Skeletal muscle tissue (tissue), 4 donors: ENCODE results near the gene SEPTIN8. TPM values are rescaled to one million over a fixed set of nuclear protein-coding genes. Genes with fewer than 3 reads are reported as not detected.

Experiments used
- H3K27ac ChIP-seq: one replicate; pipeline ENCODE4 v1.7.0; 2013; ENCODE audit warnings: mild to moderate bottlenecking, low read depth, low read length, inconsistent platforms
- H3K27me3 ChIP-seq, 3 donors: one replicate each; pipeline ENCODE4 v1.7.0; 2013; ENCODE audit warnings: low read length in 3 of 3; ENCODE audit not compliant: control insufficient read depth in 3 of 3, insufficient read depth in 3 of 3
- H3K36me3 ChIP-seq, 3 donors: one replicate each; pipeline ENCODE4 v1.7.0; 2013; ENCODE audit warnings: low read length in 3 of 3; ENCODE audit not compliant: control insufficient read depth in 3 of 3, insufficient read depth in 3 of 3
- H3K4me1 ChIP-seq, 3 donors: one replicate each; pipeline ENCODE4 v1.7.0; 2013; ENCODE audit warnings: low read length in 3 of 3, mild to moderate bottlenecking in 3 of 3; ENCODE audit not compliant: control insufficient read depth in 3 of 3, insufficient read depth in 3 of 3
- H3K4me3 ChIP-seq, 3 donors: one replicate each; pipeline ENCODE4 v1.7.0; 2013; ENCODE audit warnings: low read length in 3 of 3
- H3K9ac ChIP-seq, 3 donors: one replicate each; pipeline ENCODE4 v1.7.0; 2013; ENCODE audit warnings: low read length in 3 of 3, mild to moderate bottlenecking in 3 of 3, moderate library complexity in 2 of 3, low read depth in 1 of 3
- H3K9me3 ChIP-seq, 3 donors: one replicate each; pipeline ENCODE4 v1.7.0; 2013; ENCODE audit warnings: low read length in 3 of 3; ENCODE audit not compliant: control insufficient read depth in 3 of 3
- total RNA-seq: library from RNA; depleted of rRNA; stranded (reverse); fragments of >200 nt; gene quantifications from one replicate; pipeline ENCODE4 v1.2.3, GENCODE V29; 2014
- donor health status: Osteomylitis.

SEPTIN8 gene, protein sequence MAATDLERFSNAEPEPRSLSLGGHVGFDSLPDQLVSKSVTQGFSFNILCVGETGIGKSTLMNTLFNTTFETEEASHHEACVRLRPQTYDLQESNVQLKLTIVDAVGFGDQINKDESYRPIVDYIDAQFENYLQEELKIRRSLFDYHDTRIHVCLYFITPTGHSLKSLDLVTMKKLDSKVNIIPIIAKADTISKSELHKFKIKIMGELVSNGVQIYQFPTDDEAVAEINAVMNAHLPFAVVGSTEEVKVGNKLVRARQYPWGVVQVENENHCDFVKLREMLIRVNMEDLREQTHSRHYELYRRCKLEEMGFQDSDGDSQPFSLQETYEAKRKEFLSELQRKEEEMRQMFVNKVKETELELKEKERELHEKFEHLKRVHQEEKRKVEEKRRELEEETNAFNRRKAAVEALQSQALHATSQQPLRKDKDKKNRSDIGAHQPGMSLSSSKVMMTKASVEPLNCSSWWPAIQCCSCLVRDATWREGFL
- 28.7 TPM for total RNA-seq

- Histone ChIP-seq H3K9me3 (no peaks in the 10 kb centered on the region), H3K27ac (peak within 1 kb of the TSS; percentile 70), H3K9ac (peak within 1 kb of the TSS; percentile 72 to 85 (median 74)), H3K27me3 (peaks cover 0 to 8% (median 3%) of the 10 kb centered on the region in 3 donors), H3K36me3 (no peaks in the 10 kb centered on the region), H3K4me1 (peaks cover 31 to 43% (median 36%) of the 10 kb centered on the region in 3 donors), H3K4me3 (peak within 1 kb of the TSS; percentile 85 to 87 (median 85))
Observed at GRCh38 chr5:132777209-132778069, at the start of gene SEPTIN8. TSS of gene SEPTIN8 (minus strand) at chr5:132777239. CDS start at chr5:132777137, 102 bp downstream.

- no peak overlapping the region for H3K4me3 ChIP-seq
- H3K27me3 ChIP-seq: peaks cover 7 to 41% (median 31%) of the 10 kb centered on the region in 3 donors
- H3K27ac ChIP-seq: no peak overlapping the region
- H3K4me1 ChIP-seq: peaks cover 8 to 17% (median 9%) of the 10 kb centered on the region in 3 donors
- peak overlapping the region in 1 of 3 donors; percentile 33 for H3K9ac ChIP-seq
- H3K36me3 ChIP-seq: no peaks in the 10 kb centered on the region
- no peaks in the 10 kb centered on the region for H3K9me3 ChIP-seq
Observed at GRCh38 chr5:132826424-132827082, 49.5 kb upstream of the SEPTIN8 start.

- H3K4me1 ChIP-seq: peaks cover 8 to 14% (median 9%) of the 10 kb centered on the region in 3 donors
- H3K4me3 ChIP-seq: no peak overlapping the region
- H3K9me3 ChIP-seq: no peaks in the 10 kb centered on the region
- H3K27ac ChIP-seq: no peak overlapping the region
- H3K9ac ChIP-seq: peak overlapping the region in 1 of 3 donors; percentile 33
- H3K36me3 ChIP-seq: no peaks in the 10 kb centered on the region
- peaks cover 7 to 41% (median 27%) of the 10 kb centered on the region in 3 donors for H3K27me3 ChIP-seq
Observed at GRCh38 chr5:132825834-132826391, 48.9 kb upstream of the SEPTIN8 start.

GRCh38 chr5:132825033-132825833 lies 48.2 kb upstream of the SEPTIN8 start:
- Histone ChIP-seq H3K9ac (no peak overlapping the region), H3K36me3 (no peaks in the 10 kb centered on the region), H3K9me3 (no peaks in the 10 kb centered on the region), H3K27me3 (peaks cover 7 to 37% (median 24%) of the 10 kb centered on the region in 3 donors), H3K4me3 (no peak overlapping the region), H3K4me1 (peaks cover 8 to 11% (median 9%) of the 10 kb centered on the region in 3 donors), H3K27ac (no peak overlapping the region)

DNA sequence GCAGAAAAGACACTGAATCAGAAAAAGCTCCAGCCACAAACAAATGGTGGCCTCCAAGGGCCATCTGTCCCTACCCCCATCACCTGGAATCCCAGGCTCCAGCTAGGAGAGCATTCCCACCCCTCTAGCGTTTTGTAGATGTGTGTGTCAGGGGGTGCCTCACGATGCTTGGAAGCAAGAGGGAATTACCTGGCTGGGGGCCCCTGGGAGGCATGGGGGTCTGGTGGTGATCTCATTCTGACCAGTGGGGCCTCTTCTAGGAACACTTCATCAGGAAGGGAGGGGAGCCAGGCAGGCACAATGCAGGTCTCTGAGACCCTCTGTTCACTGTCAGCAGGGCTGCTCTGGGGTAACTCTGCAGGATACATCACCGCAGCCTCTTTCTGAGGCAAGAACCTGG lies 47.4 kb upstream of the SEPTIN8 start:
- Histone ChIP-seq H3K4me1 (peaks cover 6 to 8% (median 7%) of the 10 kb centered on the region in 3 donors), H3K9ac (no peak overlapping the region), H3K27ac (no peak overlapping the region), H3K27me3 (peaks cover 10 to 33% (median 21%) of the 10 kb centered on the region in 3 donors), H3K36me3 (no peaks in the 10 kb centered on the region), H3K9me3 (no peaks in the 10 kb centered on the region), H3K4me3 (no peak overlapping the region)

GRCh38 chr5:132823481-132824050 lies 46.5 kb upstream of the SEPTIN8 start:
- Histone ChIP-seq H3K36me3 (no peaks in the 10 kb centered on the region), H3K4me1 (peaks cover 2 to 8% (median 3%) of the 10 kb centered on the region in 3 donors), H3K9me3 (no peaks in the 10 kb centered on the region), H3K4me3 (peak overlapping the region in 1 of 3 donors; percentile 30), H3K27ac (no peak overlapping the region), H3K9ac (peak overlapping the region in 1 of 3 donors; percentile 45), H3K27me3 (peaks cover 10 to 26% (median 21%) of the 10 kb centered on the region in 3 donors)

DNA sequence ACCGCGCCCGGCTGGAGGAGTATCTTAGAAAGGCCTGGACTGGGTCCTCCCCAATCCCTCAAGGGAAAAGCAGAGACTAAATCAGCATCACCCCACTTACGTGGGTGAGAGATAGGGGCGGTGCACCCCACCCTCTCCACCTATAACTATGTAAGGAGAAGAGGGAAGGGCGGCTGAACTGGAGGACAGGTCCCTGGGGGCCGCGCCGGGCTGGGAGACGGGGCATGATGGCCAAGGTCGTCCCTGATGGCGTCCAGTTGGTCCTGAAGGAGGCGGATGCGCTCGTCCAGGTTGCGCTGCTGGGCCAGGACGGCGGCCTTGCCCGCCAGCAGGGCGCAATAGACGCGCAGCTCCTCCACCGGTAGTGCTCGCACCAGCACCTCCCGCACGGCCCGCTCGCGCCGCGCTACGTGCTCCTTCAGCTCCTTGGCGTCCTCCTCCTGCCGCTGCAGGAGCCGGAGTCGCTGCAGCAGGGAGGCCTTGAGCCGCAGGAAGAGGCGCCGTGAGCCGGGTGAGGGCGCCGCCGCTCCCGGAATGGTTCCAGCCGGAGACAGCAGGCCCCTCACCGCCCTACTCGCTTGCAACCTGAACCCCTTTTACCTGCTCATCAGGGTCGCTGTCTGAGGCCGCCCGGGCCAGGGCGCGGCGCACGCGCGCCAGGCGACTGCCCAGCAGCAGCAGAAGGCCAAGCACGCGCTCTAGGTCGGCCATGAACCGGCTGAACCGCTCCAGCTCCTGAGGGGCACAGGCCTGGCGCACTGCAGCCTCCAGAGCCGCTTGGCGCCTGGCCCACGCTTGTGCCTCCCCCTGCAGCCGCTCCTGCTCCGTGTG lies 45.8 kb upstream of the SEPTIN8 start:
- Histone ChIP-seq H3K9me3 (no peaks in the 10 kb centered on the region), H3K36me3 (no peaks in the 10 kb centered on the region), H3K27ac (no peak overlapping the region), H3K27me3 (peaks cover 10 to 26% (median 21%) of the 10 kb centered on the region in 3 donors), H3K4me3 (peak overlapping the region in 2 of 3 donors; percentile 13 to 30), H3K9ac (peak overlapping the region in 1 of 3 donors; percentile 45), H3K4me1 (peaks cover 2 to 8% (median 3%) of the 10 kb centered on the region in 3 donors)

- H3K4me1 ChIP-seq: peaks cover 2 to 8% (median 3%) of the 10 kb centered on the region in 3 donors
- no peak overlapping the region for H3K9ac ChIP-seq
Observed at GRCh38 chr5:132821791-132822190, 44.8 kb upstream of the SEPTIN8 start.

More at GRCh38 chr5:132821791-132822190, 44.8 kb upstream of the SEPTIN8 start:
- Histone ChIP-seq H3K27me3 (peaks cover 10 to 21% (median 17%) of the 10 kb centered on the region in 3 donors), H3K4me3 (no peak overlapping the region), H3K27ac (no peak overlapping the region), H3K36me3 (no peaks in the 10 kb centered on the region), H3K9me3 (no peaks in the 10 kb centered on the region)
